Measurements from ENCODE around the gene NCAPD3. TPM values are rescaled to one million over a fixed set of nuclear protein-coding genes. Genes with fewer than 3 reads are reported as not detected.

Gene NCAPD3
- total RNA-seq, 1 donor from 2014 or later: 99.9 TPM

- peaks cover 5% of the 10 kb centered on the region for H3K9me3 Mint-ChIP-seq
- DNase-seq (ENCODE audit: low spot score): no peak
- H3K27me3 Mint-ChIP-seq (ENCODE audit: low read depth): no peaks in the 10 kb centered on the region
- peaks cover 87% of the 10 kb centered on the region for H3K36me3 Mint-ChIP-seq (ENCODE audit: low read depth)
- no peak overlapping the region for H3K27ac Mint-ChIP-seq
- H3K4me1 Mint-ChIP-seq (ENCODE audit: low read depth): peaks cover 4% of the 10 kb centered on the region
- intact Hi-C loops (cut with micrococcal nuclease): no loop called here
- H3K4me3 Mint-ChIP-seq (ENCODE audit: low read depth): no peak overlapping the region
Observed at GRCh38 chr11:134164490-134165370, 59.0 kb downstream of the NCAPD3 start.

DNA sequence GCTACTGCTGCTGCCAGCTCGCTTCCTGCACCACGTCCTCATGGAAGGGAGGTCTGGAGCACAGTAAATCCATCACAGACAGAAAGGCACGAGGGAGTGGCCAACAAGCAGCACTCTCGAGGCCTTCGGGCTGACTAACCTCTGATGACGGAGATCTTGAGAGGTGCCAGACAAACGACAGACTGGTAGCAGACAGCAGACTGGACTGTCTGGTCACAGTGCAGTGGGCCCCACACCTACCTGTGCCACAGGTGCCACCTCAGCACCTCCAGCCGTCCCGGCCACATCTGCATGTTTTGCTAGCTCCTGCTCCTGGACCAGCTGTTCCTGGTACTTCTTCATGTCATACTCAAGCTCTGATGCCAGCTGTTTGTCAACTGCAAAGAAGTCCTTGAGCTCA lies 64.1 kb downstream of the NCAPD3 start:
- H3K4me3 Mint-ChIP-seq (ENCODE audit: low read depth): no peak overlapping the region
- intact Hi-C loops (cut with micrococcal nuclease): no loop called here
- H3K36me3 Mint-ChIP-seq (ENCODE audit: low read depth): peaks cover 91% of the 10 kb centered on the region
- peaks cover under 1% of the 10 kb centered on the region for H3K9me3 Mint-ChIP-seq
- H3K27me3 Mint-ChIP-seq (ENCODE audit: low read depth): no peaks in the 10 kb centered on the region
- no peak for DNase-seq (ENCODE audit: low spot score)
- H3K4me1 Mint-ChIP-seq (ENCODE audit: low read depth): peaks cover 4% of the 10 kb centered on the region
- H3K27ac Mint-ChIP-seq: no peak overlapping the region

DNA sequence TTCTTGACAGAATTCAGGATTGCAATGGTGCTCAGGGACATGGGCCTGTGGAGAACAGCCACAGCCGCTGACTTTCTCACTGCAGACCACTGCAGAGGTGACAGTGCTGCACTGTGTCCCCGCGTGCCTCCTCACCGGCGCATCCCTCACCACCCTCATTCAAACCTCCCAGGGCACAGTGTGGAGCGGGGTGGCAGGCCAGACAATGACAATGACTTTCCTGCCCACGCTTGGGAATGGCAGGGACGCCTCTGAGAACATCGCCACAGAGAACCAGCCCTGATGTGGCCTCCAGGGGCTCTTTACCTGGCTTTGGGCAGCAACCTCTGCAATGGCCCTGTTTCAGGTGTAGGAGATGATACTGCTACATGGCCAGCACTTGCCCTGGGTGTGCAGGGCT lies 65.7 kb downstream of the NCAPD3 start:
- intact Hi-C loops (cut with micrococcal nuclease): no loop called here
- no peak overlapping the region for H3K27ac Mint-ChIP-seq
- no peaks in the 10 kb centered on the region for H3K9me3 Mint-ChIP-seq
- H3K27me3 Mint-ChIP-seq (ENCODE audit: low read depth): no peaks in the 10 kb centered on the region
- H3K36me3 Mint-ChIP-seq (ENCODE audit: low read depth): peaks cover 88% of the 10 kb centered on the region
- H3K4me1 Mint-ChIP-seq (ENCODE audit: low read depth): no peaks in the 10 kb centered on the region
- no peak for DNase-seq (ENCODE audit: low spot score)
- no peak overlapping the region for H3K4me3 Mint-ChIP-seq (ENCODE audit: low read depth)

DNA sequence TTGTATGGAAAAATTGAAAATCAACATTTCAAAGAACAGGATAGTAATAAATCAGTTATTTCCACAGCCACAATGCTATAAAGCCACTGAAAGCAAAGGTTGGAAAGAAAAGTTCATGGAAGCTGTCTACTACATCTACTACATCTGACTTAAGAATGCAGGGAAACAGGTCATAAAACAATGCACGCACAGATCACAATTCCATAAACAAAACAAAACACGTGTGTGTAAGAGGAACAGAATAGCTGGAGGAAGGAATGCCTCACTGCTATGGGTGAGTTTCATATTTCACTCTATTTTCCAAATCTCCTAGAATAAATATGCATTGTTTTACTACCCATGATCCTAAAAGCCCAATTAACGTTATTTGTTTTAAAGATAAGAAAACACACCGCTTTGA lies 66.3 kb downstream of the NCAPD3 start:
- Mint-ChIP-seq H3K4me1 (ENCODE audit: low read depth) (no peaks in the 10 kb centered on the region), H3K9me3 (no peaks in the 10 kb centered on the region), H3K4me3 (ENCODE audit: low read depth) (no peak overlapping the region), H3K27me3 (ENCODE audit: low read depth) (no peaks in the 10 kb centered on the region), H3K27ac (no peak overlapping the region), H3K36me3 (ENCODE audit: low read depth) (peaks cover 82% of the 10 kb centered on the region)
- DNase-seq (ENCODE audit: low spot score): no peak
- intact Hi-C loops (cut with micrococcal nuclease): no loop called here

GRCh38 chr11:134155946-134156865 lies 67.6 kb downstream of the NCAPD3 start:
- Mint-ChIP-seq H3K36me3 (ENCODE audit: low read depth) (peaks cover 83% of the 10 kb centered on the region), H3K4me1 (ENCODE audit: low read depth) (no peaks in the 10 kb centered on the region), H3K4me3 (ENCODE audit: low read depth) (no peak overlapping the region), H3K27ac (no peak overlapping the region), H3K9me3 (no peaks in the 10 kb centered on the region), H3K27me3 (ENCODE audit: low read depth) (no peaks in the 10 kb centered on the region)
- intact Hi-C loops (cut with micrococcal nuclease): no loop called here
- DNase-seq (ENCODE audit: low spot score): no peak

DNA sequence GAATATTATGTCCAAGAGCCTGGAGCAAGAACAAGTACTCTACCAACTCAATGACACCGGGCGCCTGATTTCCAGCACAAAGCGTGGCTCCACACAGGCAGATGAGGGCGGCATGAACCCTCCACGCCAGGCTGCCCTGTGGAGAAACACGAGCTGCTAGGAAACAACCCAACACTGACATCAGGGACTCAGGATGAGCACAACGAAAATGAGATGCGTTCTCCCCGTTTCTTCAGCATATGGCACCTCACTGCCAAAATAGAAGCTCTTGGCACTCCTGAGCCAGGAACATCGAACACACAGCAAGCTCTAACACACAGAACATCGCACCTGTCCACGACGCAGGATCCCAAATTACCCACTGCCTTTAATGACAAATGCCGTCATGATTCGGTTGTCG lies 68.3 kb downstream of the NCAPD3 start:
- no peaks in the 10 kb centered on the region for H3K9me3 Mint-ChIP-seq
- no peak for DNase-seq (ENCODE audit: low spot score)
- no peaks in the 10 kb centered on the region for H3K4me1 Mint-ChIP-seq (ENCODE audit: low read depth)
- H3K27me3 Mint-ChIP-seq (ENCODE audit: low read depth): no peaks in the 10 kb centered on the region
- H3K27ac Mint-ChIP-seq: no peak overlapping the region
- H3K36me3 Mint-ChIP-seq (ENCODE audit: low read depth): peaks cover 83% of the 10 kb centered on the region
- intact Hi-C loops (cut with micrococcal nuclease): no loop called here
- no peak overlapping the region for H3K4me3 Mint-ChIP-seq (ENCODE audit: low read depth)

- Mint-ChIP-seq H3K27me3 (ENCODE audit: low read depth) (no peaks in the 10 kb centered on the region), H3K36me3 (ENCODE audit: low read depth) (peaks cover 73% of the 10 kb centered on the region), H3K4me1 (ENCODE audit: low read depth) (no peaks in the 10 kb centered on the region), H3K4me3 (ENCODE audit: low read depth) (no peak overlapping the region), H3K9me3 (no peaks in the 10 kb centered on the region), H3K27ac (no peak overlapping the region)
- intact Hi-C loops (cut with micrococcal nuclease): no loop called here
- no peak for DNase-seq (ENCODE audit: low spot score)
Observed at GRCh38 chr11:134154441-134154840, 69.3 kb downstream of the NCAPD3 start.

GRCh38 chr11:134153147-134153905 lies 70.4 kb downstream of the NCAPD3 start:
- H3K36me3 Mint-ChIP-seq (ENCODE audit: low read depth): peaks cover 62% of the 10 kb centered on the region
- intact Hi-C loops (cut with micrococcal nuclease): no loop called here
- no peak overlapping the region for H3K4me3 Mint-ChIP-seq (ENCODE audit: low read depth)
- DNase-seq (ENCODE audit: low spot score): no peak
- no peaks in the 10 kb centered on the region for H3K27me3 Mint-ChIP-seq (ENCODE audit: low read depth)
- H3K4me1 Mint-ChIP-seq (ENCODE audit: low read depth): no peaks in the 10 kb centered on the region
- no peaks in the 10 kb centered on the region for H3K9me3 Mint-ChIP-seq
- H3K27ac Mint-ChIP-seq: no peak overlapping the region

DNA sequence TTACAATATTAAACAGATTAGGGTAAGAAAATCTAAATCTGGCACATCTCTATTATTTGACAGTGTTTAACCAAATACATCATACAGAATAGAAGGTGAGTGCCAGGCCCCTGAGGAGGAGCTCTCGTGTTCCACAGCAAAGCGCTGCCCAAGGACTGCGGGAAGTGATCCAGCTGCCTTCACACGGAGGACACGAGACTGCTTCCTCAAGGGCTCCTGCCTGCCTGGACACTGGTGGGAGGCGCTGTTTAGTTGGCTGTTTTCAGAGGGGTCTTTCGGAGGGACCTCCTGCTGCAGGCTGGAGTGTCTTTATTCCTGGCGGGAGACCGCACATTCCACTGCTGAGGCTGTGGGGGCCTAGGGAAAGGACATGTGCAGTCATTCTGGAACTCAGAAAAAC lies 71.1 kb downstream of the NCAPD3 start:
- Mint-ChIP-seq H3K36me3 (ENCODE audit: low read depth) (peaks cover 57% of the 10 kb centered on the region), H3K4me3 (ENCODE audit: low read depth) (no peak overlapping the region), H3K9me3 (no peaks in the 10 kb centered on the region), H3K27me3 (ENCODE audit: low read depth) (no peaks in the 10 kb centered on the region), H3K4me1 (ENCODE audit: low read depth) (no peaks in the 10 kb centered on the region), H3K27ac (no peak overlapping the region)
- DNase-seq (ENCODE audit: low spot score): no peak
- intact Hi-C loops (cut with micrococcal nuclease): no loop called here

GRCh38 chr11:134151083-134151747 lies 72.6 kb downstream of the NCAPD3 start:
- Mint-ChIP-seq H3K9me3 (no peaks in the 10 kb centered on the region), H3K27me3 (ENCODE audit: low read depth) (no peaks in the 10 kb centered on the region), H3K36me3 (ENCODE audit: low read depth) (peaks cover 44% of the 10 kb centered on the region), H3K4me3 (ENCODE audit: low read depth) (no peak overlapping the region), H3K27ac (no peak overlapping the region), H3K4me1 (ENCODE audit: low read depth) (no peaks in the 10 kb centered on the region)
- intact Hi-C loops (cut with micrococcal nuclease): no loop called here
- DNase-seq (ENCODE audit: low spot score): no peak

GRCh38 chr11:134150195-134150903 lies 73.4 kb downstream of the NCAPD3 start:
- Mint-ChIP-seq H3K27ac (no peak overlapping the region), H3K9me3 (no peaks in the 10 kb centered on the region), H3K4me3 (ENCODE audit: low read depth) (no peak overlapping the region), H3K27me3 (ENCODE audit: low read depth) (no peaks in the 10 kb centered on the region), H3K4me1 (ENCODE audit: low read depth) (no peaks in the 10 kb centered on the region), H3K36me3 (ENCODE audit: low read depth) (peaks cover 35% of the 10 kb centered on the region)
- no peak for DNase-seq (ENCODE audit: low spot score)
- intact Hi-C loops (cut with micrococcal nuclease): no loop called here

GRCh38 chr11:134149371-134149770 lies 74.4 kb downstream of the NCAPD3 start:
- Mint-ChIP-seq H3K4me1 (ENCODE audit: low read depth) (peaks cover 4% of the 10 kb centered on the region), H3K9me3 (no peaks in the 10 kb centered on the region), H3K4me3 (ENCODE audit: low read depth) (no peak overlapping the region), H3K36me3 (ENCODE audit: low read depth) (peaks cover 30% of the 10 kb centered on the region), H3K27me3 (ENCODE audit: low read depth) (no peaks in the 10 kb centered on the region), H3K27ac (no peak overlapping the region)
- DNase-seq (ENCODE audit: low spot score): no peak
- intact Hi-C loops (cut with micrococcal nuclease): no loop called here

Measured in activated T-helper 2 cell treated with anti-CD3 and anti-CD28 coated beads, Interferon-gamma antibody, Interleukin-2, Interleukin-4, amounts not matched to agents 10 μg/mL and 5 μg/mL and 100 μg/mL, durations not matched to agents 14 hours and 24 hours and 36 hours (primary cell).